GM06990 (cell line): ENCODE data around the gene ACAT2.
"Not testable (repeated sequence)": the region's sequence is repeated elsewhere in the genome, so short reads cannot be mapped to it uniquely, and the experiment has no call there.

Experiments used
- DNase-seq: peaks from one replicate; pipeline ENCODE4 v3.0.0-alpha.2; 2011; ENCODE audit not compliant: insufficient read length; ENCODE audit errors: extremely low read depth
- H3K27me3 ChIP-seq: replicated peaks from 2 replicates; pipeline ENCODE4 v1.6.0; 2011; ENCODE audit warnings: low read length; ENCODE audit not compliant: control insufficient read depth, insufficient read depth
- H3K36me3 ChIP-seq: 2 replicates; pipeline ENCODE4 v1.5.1; 2011; ENCODE audit warnings: low read length; ENCODE audit not compliant: control insufficient read depth, insufficient read depth
- H3K4me3 ChIP-seq: replicated peaks from 2 replicates; pipeline ENCODE4 v1.5.1; 2011; ENCODE audit warnings: low read depth, mild to moderate bottlenecking, control low read depth, low read length
- TF ChIP-seq, protein P1 (sequence below): IDR thresholded peaks from 2 replicates; pipeline ENCODE4 v1.5.1; 2011; ENCODE audit warnings: low read length, control low read depth, mild to moderate bottlenecking, inconsistent platforms; ENCODE audit not compliant: insufficient read depth, poor library complexity, severe bottlenecking

The ACAT2 gene

DNA sequence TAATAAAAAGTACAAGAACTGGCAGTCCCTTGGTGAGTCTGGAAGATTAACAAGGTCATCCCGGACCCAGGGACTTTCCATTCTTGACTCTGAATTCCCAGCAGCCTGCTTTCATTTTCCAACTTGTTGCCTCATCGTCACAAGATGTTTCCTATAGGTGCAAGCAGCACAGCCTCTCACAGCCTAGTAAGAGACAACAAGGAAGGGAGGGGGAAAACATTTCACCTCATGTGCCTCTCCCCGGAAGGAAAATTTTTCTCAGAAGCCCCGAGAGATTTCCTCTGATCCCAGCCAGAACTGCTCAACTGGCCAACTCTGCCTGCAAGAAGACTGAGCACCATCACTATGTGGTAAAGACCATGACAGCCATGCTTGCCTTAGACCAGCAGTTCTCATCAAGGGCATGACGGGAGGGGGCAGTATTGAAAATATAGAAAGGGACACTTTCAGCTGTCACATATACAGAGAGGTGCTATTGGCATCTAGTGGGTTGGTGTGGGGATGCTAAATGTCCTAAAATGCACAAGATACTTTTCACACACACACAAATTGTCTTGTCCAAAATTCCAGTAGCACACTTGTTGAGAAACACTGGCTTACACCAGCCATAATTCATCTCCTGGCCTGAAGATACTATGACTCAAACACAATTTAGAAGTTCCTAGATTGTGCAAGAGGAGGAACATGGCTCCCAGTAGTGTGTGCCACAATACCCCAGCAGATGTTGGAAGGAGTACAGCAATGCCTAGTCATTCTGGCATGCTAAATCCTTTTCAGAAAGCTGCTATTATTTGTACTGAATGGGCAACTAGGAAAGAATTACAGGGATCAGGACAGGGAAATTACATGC lies 45.4 kb upstream of the ACAT2 start:
- Histone ChIP-seq H3K4me3 (no peak overlapping the region), H3K36me3 (no peaks in the 10 kb centered on the region), H3K27me3 (no peaks in the 10 kb centered on the region)
- no peak for DNase-seq
- TF ChIP-seq, protein P1, sequence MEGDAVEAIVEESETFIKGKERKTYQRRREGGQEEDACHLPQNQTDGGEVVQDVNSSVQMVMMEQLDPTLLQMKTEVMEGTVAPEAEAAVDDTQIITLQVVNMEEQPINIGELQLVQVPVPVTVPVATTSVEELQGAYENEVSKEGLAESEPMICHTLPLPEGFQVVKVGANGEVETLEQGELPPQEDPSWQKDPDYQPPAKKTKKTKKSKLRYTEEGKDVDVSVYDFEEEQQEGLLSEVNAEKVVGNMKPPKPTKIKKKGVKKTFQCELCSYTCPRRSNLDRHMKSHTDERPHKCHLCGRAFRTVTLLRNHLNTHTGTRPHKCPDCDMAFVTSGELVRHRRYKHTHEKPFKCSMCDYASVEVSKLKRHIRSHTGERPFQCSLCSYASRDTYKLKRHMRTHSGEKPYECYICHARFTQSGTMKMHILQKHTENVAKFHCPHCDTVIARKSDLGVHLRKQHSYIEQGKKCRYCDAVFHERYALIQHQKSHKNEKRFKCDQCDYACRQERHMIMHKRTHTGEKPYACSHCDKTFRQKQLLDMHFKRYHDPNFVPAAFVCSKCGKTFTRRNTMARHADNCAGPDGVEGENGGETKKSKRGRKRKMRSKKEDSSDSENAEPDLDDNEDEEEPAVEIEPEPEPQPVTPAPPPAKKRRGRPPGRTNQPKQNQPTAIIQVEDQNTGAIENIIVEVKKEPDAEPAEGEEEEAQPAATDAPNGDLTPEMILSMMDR = no peak

DNA sequence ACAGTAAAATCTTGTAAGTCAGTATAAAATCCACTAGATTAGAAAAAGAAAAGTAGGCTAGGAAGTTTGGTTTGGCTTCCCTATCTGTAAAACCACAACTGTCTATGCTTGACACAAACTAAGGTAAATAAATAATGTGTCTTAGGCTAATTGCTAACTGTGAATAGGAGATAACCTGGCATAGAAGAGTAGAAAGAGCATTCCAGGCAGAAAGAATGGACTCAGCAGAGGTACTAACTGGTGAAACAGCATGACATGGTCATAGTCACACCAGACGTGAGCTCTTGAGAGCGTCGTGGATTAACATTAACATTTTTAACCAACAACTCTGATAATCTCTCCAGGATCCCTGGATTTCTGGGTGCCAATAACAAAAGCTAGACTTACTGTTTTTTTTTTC lies 43.2 kb upstream of the ACAT2 start:
- no peak for DNase-seq
- TF ChIP-seq, protein P1 = no peak
- no peaks in the 10 kb centered on the region; the same call in none of the 2 replicates for H3K36me3 ChIP-seq
- H3K27me3 ChIP-seq = no peaks in the 10 kb centered on the region
- H3K4me3 ChIP-seq = no peak overlapping the region

DNA sequence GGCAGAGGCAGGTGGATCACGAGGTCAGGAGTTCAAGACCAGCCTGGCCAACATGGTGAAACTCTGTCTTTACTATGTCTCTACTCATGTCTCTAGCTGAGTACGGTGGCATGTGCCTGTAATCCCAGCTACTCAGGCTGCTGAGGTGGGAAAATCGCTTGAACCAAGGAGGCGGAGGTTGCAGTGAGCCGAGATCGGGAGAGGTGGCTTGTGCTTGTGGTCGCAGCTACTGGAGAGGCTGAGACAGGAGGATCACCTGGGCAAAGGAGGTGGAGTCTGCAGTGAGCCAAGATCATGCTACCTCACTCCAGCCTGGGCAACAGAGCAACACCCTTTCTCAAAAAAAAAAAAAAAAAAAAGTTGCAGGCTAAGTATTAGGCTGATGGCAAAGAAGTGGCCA lies 42.6 kb upstream of the ACAT2 start:
- H3K36me3 ChIP-seq = no peaks in the 10 kb centered on the region; the same call in none of the 2 replicates
- H3K4me3 ChIP-seq = no peak overlapping the region
- no peaks in the 10 kb centered on the region for H3K27me3 ChIP-seq
- DNase-seq = no peak
- TF ChIP-seq, protein P1 = no peak

DNA sequence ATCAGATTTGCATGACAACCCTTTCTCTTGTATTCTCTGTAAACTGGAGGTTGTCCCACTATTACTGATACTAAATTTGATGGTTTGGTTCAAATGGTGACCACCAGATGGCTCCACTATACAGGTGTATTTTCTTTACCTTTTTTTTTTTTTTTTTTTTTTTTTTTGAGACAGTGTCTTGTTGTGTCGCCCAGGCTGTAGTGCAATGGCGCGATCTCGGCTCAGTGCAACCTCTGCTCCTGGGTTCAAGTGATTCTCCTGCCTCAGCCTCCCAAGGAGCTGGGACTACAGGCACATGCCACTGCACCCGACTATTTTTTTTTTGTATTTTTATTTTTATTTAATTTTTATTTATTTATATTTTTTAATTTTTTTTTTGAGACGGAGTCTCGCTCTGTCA lies 41.1 kb upstream of the ACAT2 start:
- H3K4me3 ChIP-seq = no peak overlapping the region
- no peaks in the 10 kb centered on the region for H3K27me3 ChIP-seq
- H3K36me3 ChIP-seq = no peaks in the 10 kb centered on the region; the same call in none of the 2 replicates
- TF ChIP-seq, protein P1 = peak; percentile 50
- no peak for DNase-seq

DNA sequence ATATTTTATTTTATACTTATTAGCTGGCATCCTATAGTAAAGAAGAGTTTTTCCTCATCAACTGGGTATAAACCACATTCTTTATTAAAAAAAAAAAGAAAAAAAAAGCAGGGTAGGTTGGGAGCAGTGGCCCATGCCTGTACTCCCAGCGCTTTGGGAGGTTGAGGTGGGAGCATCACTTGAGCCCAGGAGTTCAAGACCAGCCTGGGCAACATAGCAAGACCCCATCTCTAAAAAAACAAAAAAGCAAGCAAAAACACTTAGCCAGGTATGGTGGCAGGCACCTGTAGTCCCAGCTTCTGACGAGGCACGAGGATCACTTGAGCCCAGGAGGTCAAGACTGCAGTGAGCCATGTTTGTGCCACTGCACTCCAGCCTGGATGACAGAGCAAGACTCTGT lies 39.9 kb upstream of the ACAT2 start:
- H3K36me3 ChIP-seq, H3K4me3 ChIP-seq, H3K27me3 ChIP-seq, DNase-seq: not testable (repeated sequence)

DNA sequence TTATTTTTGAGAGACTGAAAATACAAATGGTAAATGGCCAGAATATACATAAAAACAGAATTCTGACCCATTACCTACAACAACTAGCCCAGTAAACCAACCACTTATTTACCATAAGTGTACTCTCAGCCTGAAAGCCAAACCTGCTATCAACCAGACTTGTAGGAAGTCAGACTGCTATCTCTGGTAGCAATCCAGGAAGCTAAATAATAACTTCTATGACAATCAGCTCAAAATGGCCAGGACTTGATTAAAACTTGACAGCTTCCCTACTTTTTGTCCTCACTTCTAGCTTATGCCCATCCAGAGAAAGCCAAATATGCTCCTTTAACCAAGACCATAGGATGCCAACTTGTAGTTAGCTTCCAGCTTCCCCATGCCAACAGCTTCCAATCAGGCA lies 39.2 kb upstream of the ACAT2 start:
- no peak for DNase-seq
- Histone ChIP-seq H3K4me3 (no peak overlapping the region), H3K27me3 (no peaks in the 10 kb centered on the region), H3K36me3 (no peaks in the 10 kb centered on the region; the same call in none of the 2 replicates)
- TF ChIP-seq, protein P1 = no peak
